Measurements from ENCODE around the gene ANKRD39.
"Not testable (repeated sequence)": the region's sequence is repeated elsewhere in the genome, so short reads cannot be mapped to it uniquely, and the experiment has no call there.

The ANKRD39 gene

GRCh38 chr2:96891591-96892333 lies 33.9 kb upstream of the ANKRD39 start:
- TF ChIP-seq ZNF274 (IDR thresholded peaks at IDR 0.05; ENCODE audit: low read depth, low read length) = no peak
- H3K4me3 ChIP-seq (ENCODE audit: low read length) = no peak overlapping the region

- H3K4me3 ChIP-seq (ENCODE audit: low read length) = no peak overlapping the region
- TF ChIP-seq ZNF274 (IDR thresholded peaks at IDR 0.05; ENCODE audit: low read depth, low read length) = no peak
Observed at GRCh38 chr2:96890726-96891385, 33.0 kb upstream of the ANKRD39 start.

GRCh38 chr2:96890252-96890651 lies 32.4 kb upstream of the ANKRD39 start:
- no peak for TF ChIP-seq ZNF274 (IDR thresholded peaks at IDR 0.05; ENCODE audit: low read depth, low read length)

GRCh38 chr2:96889502-96889901 lies 31.7 kb upstream of the ANKRD39 start:
- H3K4me3 ChIP-seq (ENCODE audit: low read length) = not testable (repeated sequence)

More at GRCh38 chr2:96890252-96890651, 32.4 kb upstream of the ANKRD39 start:
- no peak overlapping the region for H3K4me3 ChIP-seq (ENCODE audit: low read length)

DNA sequence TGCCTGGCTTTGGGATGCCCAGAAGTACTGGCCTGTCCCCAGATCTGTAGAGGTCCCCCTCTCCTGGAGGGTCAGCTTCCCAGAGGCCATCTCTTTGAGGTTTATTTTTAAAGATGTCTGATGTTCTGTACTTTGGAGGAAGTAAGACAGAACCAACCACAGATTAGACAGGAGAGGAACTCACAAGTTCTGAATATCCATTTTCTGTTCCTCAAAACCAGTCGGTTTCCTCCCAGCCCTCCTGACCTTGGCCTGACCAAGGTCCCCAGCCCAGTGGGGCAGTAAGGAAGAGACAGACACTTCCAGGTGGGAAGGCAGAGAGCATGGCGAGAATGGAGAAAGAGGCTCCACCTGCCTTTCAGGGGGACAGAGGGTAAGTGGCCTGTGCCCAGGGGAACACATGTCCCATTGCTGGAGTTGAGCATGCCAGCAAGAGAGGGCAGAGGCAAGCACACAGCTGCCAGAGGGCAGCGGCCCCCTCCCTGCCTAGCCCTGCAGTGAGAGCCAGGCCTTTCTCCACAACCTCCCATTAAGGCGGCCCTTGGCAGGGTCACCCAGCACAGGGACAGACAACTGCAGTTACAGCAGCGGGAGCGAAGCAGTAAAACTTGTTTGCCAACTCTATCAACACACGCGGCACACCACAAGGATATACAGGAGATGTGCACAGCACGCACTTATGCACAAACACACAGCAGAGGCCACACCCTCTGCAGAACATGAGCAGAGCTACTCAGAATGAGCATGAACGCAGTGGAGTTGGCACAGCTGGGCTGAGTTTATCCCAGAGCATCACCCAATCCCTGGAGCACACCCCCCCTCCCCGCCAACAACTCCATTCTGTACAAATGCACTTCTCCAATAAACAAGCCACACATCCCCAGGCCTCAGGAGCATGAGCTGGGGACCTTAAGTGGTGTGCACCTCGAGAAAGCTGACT lies 30.5 kb upstream of the ANKRD39 start:
- H3K4me3 ChIP-seq (ENCODE audit: low read length) = no peak overlapping the region
- TF ChIP-seq ZNF274 (IDR thresholded peaks at IDR 0.05; ENCODE audit: low read depth, low read length) = no peak

DNA sequence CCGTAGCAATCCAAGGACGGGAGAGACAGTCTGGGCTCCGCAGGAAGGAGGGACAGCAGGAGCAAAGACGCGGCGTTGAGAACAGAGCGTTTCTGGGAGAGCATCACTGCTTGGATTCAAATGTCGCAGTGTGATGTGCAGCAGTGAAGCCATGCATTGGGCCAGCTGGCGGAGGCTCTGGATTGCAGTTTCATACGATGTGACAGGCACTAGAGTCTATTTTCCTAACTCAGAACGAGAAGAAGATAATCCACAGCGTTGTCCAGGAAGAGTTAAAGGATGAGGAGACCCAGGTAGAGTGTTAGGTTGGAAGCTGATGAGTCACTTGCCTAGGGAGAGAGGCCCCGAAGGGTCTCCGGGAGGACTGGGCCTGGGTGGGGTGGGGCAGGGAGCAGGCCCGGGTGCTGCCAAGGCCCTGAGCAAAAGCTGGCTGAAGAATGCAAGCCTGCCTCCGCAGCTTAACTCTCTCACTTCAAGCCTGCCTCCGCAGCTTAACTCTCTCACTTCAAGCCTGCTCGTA lies 29.7 kb upstream of the ANKRD39 start:
- no peak overlapping the region for H3K4me3 ChIP-seq (ENCODE audit: low read length)
- no peak for TF ChIP-seq ZNF274 (IDR thresholded peaks at IDR 0.05; ENCODE audit: low read depth, low read length)

DNA sequence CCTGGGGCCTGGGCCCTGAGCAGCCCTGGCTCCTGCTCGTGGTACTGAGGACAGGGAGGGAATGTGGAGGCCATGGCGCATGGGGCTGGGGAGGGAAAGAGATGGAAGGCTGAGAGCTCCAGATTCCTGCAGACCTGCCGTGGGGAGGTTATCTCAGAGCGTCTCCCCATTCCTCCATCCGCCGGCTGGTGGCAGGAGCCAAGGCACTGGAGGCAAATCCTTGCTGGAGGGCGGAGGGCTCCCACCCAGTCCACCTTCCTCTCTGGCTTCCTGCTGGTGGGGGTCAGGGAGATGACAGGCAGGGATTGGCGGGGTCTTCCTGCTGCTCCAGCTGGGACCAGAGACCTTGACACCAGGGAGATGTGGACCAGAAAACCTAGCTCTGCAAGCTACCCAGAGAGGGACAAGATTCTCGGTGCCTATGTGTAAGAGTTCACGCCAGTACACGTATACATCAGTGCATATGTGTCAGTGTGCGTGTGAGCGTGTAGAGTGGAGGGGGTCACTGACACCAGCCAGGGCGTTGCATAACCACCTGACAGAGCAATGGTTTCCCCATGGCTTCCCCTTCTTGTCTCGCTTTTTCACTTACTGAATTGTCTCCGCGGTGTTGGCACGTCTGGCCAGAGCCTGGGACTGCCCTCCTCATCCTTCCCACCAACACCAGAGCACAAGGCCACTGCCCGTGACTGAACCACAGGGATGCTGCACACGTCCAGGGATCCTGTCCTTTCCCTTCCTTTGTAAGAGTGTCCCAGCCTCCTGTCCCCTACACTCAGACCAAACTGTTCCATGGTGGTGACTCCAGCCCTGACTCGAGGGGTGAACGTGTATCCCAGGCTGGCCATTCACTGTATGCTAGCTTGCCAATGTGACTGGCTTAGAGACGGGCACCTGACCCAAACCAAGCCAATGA lies 27.9 kb upstream of the ANKRD39 start:
- no peak overlapping the region for H3K4me3 ChIP-seq (ENCODE audit: low read length)
- no peak for TF ChIP-seq ZNF274 (IDR thresholded peaks at IDR 0.05; ENCODE audit: low read depth, low read length)

DNA sequence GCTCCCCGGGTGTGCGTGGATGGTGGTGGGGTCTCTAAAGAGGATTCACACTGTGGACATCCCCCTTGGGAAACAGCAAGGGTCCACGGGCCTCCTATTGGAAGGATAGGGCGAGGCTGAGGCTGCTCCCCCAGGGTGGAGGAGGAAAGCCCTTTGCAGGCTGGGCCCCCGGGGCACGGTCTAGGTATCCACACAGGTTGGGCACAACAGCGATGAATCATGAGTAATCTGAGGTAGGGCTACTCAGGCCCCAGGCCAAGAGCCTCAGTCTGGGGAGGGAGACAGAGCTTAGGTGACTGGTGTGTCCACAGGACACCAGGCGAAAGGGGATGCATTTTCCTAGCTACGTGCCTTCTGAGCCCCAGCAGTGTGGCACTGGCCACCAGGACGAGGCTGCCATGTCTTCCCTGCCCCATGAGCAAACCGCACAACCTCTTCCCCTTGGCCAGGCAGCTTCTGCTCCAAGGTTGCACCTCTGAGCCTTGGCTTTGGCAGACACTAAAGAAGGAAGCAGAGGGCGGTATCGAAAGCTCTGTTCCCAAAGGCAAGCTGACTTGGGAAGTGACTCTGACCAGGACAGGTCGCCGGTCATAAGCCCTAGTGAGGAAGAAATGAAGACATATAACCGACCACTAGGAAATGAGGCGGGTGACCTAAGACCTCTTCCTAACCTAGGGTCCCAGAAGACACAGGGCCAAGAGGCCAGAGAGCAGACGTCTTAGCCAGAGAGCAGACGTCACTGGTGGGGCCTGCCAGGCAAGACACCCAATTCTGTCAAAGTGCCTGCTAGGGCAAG lies 26.7 kb upstream of the ANKRD39 start:
- no peak for TF ChIP-seq ZNF274 (IDR thresholded peaks at IDR 0.05; ENCODE audit: low read depth, low read length)
- no peak overlapping the region for H3K4me3 ChIP-seq (ENCODE audit: low read length)

DNA sequence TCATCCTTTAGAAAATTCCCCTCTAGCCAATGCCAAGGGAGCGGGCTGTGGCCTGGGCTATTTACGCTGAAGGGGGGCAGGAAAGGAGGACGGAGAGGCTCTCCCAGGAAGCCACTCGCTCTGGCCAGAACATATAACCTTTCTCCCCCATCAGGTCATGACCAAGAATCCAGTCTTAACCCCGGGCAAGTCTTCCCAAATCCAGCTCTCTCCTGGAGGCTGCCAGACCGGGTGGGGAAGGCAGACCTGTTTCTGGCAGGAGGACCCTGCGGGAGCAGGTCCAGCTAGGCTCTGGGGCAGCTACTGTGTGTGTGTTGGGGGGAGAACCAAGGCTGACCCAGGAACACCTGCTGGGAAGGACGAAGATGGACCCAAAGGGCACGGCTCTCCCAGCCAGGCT lies 25.5 kb upstream of the ANKRD39 start:
- no peak for TF ChIP-seq ZNF274 (IDR thresholded peaks at IDR 0.05; ENCODE audit: low read depth, low read length)

DNA sequence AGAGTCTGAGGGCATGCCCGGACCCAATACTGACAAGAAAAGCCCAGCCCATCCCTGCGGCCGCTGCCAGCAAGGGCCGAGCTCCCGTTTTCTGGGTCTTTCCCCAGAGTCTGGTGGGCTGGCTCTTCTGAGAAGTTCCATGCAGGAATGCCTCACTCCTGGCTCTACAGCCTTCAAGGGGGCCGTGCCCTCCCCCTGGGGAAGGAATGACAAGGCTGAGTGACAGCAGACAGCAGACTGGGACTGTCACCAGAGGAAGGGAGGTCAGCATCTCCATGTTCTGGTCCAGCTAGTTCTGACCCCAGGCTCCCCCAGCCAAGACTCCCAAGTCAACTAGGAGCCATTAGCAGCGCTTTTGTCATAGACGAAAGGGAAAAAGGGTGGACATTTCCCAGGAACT lies 25.1 kb upstream of the ANKRD39 start:
- H3K4me3 ChIP-seq (ENCODE audit: low read length) = no peak overlapping the region
- TF ChIP-seq ZNF274 (IDR thresholded peaks at IDR 0.05; ENCODE audit: low read depth, low read length) = no peak

More for the DNA sequence above, 25.5 kb upstream of the ANKRD39 start:
- H3K4me3 ChIP-seq (ENCODE audit: low read length) = no peak overlapping the region

- no peak for TF ChIP-seq ZNF274 (IDR thresholded peaks at IDR 0.05; ENCODE audit: low read depth, low read length)
- no peak overlapping the region for H3K4me3 ChIP-seq (ENCODE audit: low read length)
Observed at GRCh38 chr2:96882230-96882629, 24.4 kb upstream of the ANKRD39 start.

- no peak for TF ChIP-seq ZNF274 (IDR thresholded peaks at IDR 0.05; ENCODE audit: low read depth, low read length)
- H3K4me3 ChIP-seq (ENCODE audit: low read length) = no peak overlapping the region
Observed at GRCh38 chr2:96881349-96882195, 23.8 kb upstream of the ANKRD39 start.
